Body of pancreas (tissue), 4 donors: Measurements from ENCODE around the gene PDLIM4. TPM values are rescaled to one million over a fixed set of nuclear protein-coding genes. Genes with fewer than 3 reads are reported as not detected.

Experiments
- ATAC-seq: fragments of 150-250 bp; one replicate; pipeline ENCODE4 v1.9.1; 2016
- DNase-seq, 4 donors: peaks; one replicate each; pipeline ENCODE4 v3.0.0-alpha.2; 2019
- H3K27ac ChIP-seq, 4 donors: fragments of 200-600 bp; sonication (generic); 1 replicate in 3 of 4; 2 replicates in 1 of 4; pipeline versions ENCODE4 v1.5.1 to v1.6.1; 2016 to 2019; ENCODE audit warnings: mild to moderate bottlenecking in 1 of 4, mixed read lengths in 1 of 4, moderate library complexity in 1 of 4
- H3K27me3 ChIP-seq, 2 donors: fragments of 200-600 bp; sonication (generic); one replicate each; pipeline ENCODE4 v1.6.0; 2016; ENCODE audit warnings: mild to moderate bottlenecking in 1 of 2
- H3K36me3 ChIP-seq, 2 donors: fragments of 200-600 bp; sonication (generic); replicated peaks in 1 of 2; 2 replicates each; pipeline ENCODE4 v1.5.1; 2016; ENCODE audit warnings: low read depth in 2 of 2; ENCODE audit not compliant: insufficient read depth in 1 of 2
- H3K4me1 ChIP-seq: fragments of 200-600 bp; sonication (generic); one replicate; pipeline ENCODE4 v1.6.0; 2016
- H3K4me3 ChIP-seq, 2 donors: fragments of 200-600 bp; sonication (generic); 1 replicate in 1 of 2; 2 replicates in 1 of 2; pipeline ENCODE4 v1.5.1; 2016 to 2019
- H3K9me3 ChIP-seq, 3 donors: fragments of 200-600 bp; sonication (generic); 1 replicate in 2 of 3; 2 replicates in 1 of 3; pipeline ENCODE4 v1.5.1; 2016
- CTCF ChIP-seq, 7 experiments: fragments of 450-650 bp in 4 of 7; fragments of 200-600 bp in 3 of 7; sonication (generic) in 3 of 7; IDR thresholded peaks; one replicate each; pipeline ENCODE4 v1.5.1; 2016 to 2019; ENCODE audit warnings: antibody characterized with exemption in 7 of 7
- POLR2A ChIP-seq, 3 donors: fragments of 450-650 bp; IDR thresholded peaks; one replicate each; pipeline ENCODE4 v1.6.1; 2016; ENCODE audit warnings: antibody characterized with exemption in 3 of 3, mild to moderate bottlenecking in 2 of 3
- WGBS, 2 donors: methylation state at CpG; one replicate each; pipeline ENCODE4 v1.1.5; 2017; 5-methylcytosine and 5-hydroxymethylcytosine counted together
- intact Hi-C: fragments of 100-400 bp; cut with DNase I; formaldehyde crosslinking; loops from one replicate; pipeline ENCODE4 v1.15.1; 2023
- total RNA-seq, 2 donors: library from RNA; depleted of rRNA; stranded (reverse); fragments of >200 nt; gene quantifications; one replicate each; pipeline ENCODE4 v1.1.0, GENCODE V29; 2016

The PDLIM4 gene
- total RNA-seq, 2 donors from 2014 or later = 4.2 to 4.3 TPM

- H3K4me3 ChIP-seq = no peak overlapping the region
- intact Hi-C loops = no loop called here
- DNase-seq = no peak
- no peaks in the 10 kb centered on the region for H3K9me3 ChIP-seq
- peaks cover 30% of the 10 kb centered on the region for H3K4me1 ChIP-seq
- no peak for ATAC-seq
- no peak overlapping the region for H3K27ac ChIP-seq
- TF ChIP-seq POLR2A (IDR thresholded peaks at IDR 0.05) = no peak
- no peak for TF ChIP-seq CTCF (IDR thresholded peaks at IDR 0.05)
- WGBS, 2 donors = 81 to 94% methylated on average over 2 to 7 of the region's 7 CpGs
- no peaks in the 10 kb centered on the region for H3K36me3 ChIP-seq
- no peaks in the 10 kb centered on the region for H3K27me3 ChIP-seq
Observed at GRCh38 chr5:132261881-132262845, 4.7 kb downstream of the PDLIM4 start.

GRCh38 chr5:132262882-132263547 is 5.5 kb downstream of the PDLIM4 start:
- no peaks in the 10 kb centered on the region for H3K27me3 ChIP-seq
- H3K4me1 ChIP-seq = peaks cover 26% of the 10 kb centered on the region
- intact Hi-C loops = no loop called here
- H3K4me3 ChIP-seq = no peak overlapping the region
- DNase-seq (no peak), ATAC-seq (no peak)
- H3K9me3 ChIP-seq = no peaks in the 10 kb centered on the region
- 100% methylated on average over 2 of the region's 2 CpGs for WGBS, 2 donors
- no peak overlapping the region for H3K27ac ChIP-seq
- H3K36me3 ChIP-seq = no peaks in the 10 kb centered on the region
- TF ChIP-seq CTCF (IDR thresholded peaks at IDR 0.05) (no peak), POLR2A (IDR thresholded peaks at IDR 0.05) (no peak)

- H3K27me3 ChIP-seq = no peaks in the 10 kb centered on the region
- DNase-seq (peak in 1 of 4 donors; percentile 40), ATAC-seq (no peak)
- no peaks in the 10 kb centered on the region for H3K9me3 ChIP-seq
- no peak overlapping the region for H3K4me3 ChIP-seq
- intact Hi-C loops = no loop called here
- peaks cover 26% of the 10 kb centered on the region for H3K4me1 ChIP-seq
- WGBS, 2 donors = 49 to 72% methylated on average over 4 to 7 of the region's 7 CpGs
- no peaks in the 10 kb centered on the region for H3K36me3 ChIP-seq
- TF ChIP-seq POLR2A (IDR thresholded peaks at IDR 0.05) (no peak), CTCF (IDR thresholded peaks at IDR 0.05) (no peak)
- no peak overlapping the region for H3K27ac ChIP-seq
Observed at GRCh38 chr5:132263548-132264261, 6.2 kb downstream of the PDLIM4 start.

- intact Hi-C loops = no loop called here
- Histone ChIP-seq H3K27ac (peak overlapping the region in 3 of 4 donors; percentile 56 to 75 (median 72)), H3K36me3 (no peaks in the 10 kb centered on the region), H3K27me3 (no peaks in the 10 kb centered on the region), H3K4me1 (peaks cover 26% of the 10 kb centered on the region), H3K9me3 (no peaks in the 10 kb centered on the region), H3K4me3 (no peak overlapping the region)
- no peak for ATAC-seq
- 66 to 70% methylated on average over 4 of the region's 4 CpGs for WGBS, 2 donors
- TF ChIP-seq POLR2A (IDR thresholded peaks at IDR 0.05) (no peak), CTCF (IDR thresholded peaks at IDR 0.05) (no peak)
- no peak for DNase-seq
Observed at GRCh38 chr5:132264546-132265335, 7.2 kb downstream of the PDLIM4 start.
